Suppressor macrophage treated with lipopolysaccharide for 1 hour (primary cell): ENCODE data around the gene SNCB.

ENCODE experiments used
- DNase-seq, 3 donors: peaks; one replicate each; pipeline ENCODE4 v3.0.0-alpha.2; 2020 to 2022

SNCB gene

DNA sequence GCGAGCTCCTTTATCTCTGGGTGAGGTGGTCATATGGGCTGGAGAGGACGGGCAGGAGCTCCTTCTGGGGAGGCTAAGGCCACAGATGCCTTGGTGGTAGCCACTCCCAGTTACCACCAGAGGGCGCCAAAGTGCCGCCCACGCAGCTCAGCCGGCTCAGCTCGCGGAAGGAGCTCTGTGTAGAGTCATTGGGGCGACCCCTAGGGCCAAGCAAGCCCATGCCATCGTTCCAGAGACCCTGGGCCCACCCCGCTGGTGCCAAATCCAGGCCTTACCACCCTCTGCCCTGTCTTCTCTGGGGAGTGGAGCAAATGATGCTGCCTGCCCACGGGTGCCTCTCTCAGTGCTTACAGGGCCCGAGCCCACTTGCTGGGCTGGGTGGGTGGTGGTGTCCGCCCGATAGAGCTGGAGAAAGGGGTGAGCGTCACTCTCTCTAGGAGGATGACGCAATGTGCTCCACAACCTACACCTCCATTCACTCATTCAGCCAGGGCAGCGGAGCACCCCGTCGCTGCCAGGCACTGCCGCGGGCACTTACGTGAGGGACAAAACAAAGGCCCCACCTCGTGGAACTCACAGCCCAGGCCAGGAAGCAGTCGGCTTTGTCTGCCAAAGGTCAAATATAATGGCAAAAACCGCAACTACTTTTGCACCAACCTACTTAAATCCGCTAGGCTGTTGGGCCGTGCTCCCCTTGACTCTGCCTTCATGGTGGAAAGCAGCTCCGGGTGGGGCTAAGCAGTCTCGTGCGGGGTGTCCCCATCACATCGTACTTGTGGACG is 30.7 kb upstream of the SNCB start:
- peak; percentile 82 to 90 (median 90) for DNase-seq

DNA sequence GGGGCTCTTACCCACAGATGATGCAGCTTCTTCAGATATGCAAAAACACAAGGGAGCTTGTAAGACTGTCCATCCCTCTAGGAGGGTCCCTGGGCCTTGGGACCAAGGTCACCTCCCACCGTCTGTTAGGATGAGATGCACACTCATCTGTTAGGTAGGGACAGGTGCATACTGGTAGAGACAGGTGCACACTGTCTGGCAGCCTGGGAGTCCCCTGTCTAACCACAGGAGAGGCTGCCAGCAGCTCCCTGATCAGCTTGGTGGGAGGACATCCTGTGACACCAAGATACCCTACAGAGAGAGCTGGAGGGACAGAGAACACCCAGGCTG is 30.2 kb upstream of the SNCB start:
- no peak for DNase-seq

GRCh38 chr5:176659860-176660461 is 29.6 kb upstream of the SNCB start:
- no peak for DNase-seq

DNA sequence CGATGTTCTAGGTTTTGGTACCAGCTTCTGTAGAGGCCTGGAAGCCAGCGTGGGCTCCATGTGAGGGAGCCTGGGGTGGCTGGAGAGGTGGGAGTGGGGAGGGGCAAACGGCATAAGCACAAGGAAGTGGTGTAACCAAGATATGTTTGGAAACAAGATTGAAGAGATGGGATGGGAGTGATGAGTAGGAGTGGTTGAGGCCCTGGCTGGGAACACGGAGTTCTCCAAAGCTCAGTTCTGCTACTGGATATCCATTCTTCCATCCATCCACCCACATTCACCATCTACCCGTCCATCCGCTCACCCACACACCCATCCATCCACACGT is 29.1 kb upstream of the SNCB start:
- no peak for DNase-seq

GRCh38 chr5:176658817-176659511 is 28.6 kb upstream of the SNCB start:
- DNase-seq: peak; percentile 63 to 78 (median 66)

DNA sequence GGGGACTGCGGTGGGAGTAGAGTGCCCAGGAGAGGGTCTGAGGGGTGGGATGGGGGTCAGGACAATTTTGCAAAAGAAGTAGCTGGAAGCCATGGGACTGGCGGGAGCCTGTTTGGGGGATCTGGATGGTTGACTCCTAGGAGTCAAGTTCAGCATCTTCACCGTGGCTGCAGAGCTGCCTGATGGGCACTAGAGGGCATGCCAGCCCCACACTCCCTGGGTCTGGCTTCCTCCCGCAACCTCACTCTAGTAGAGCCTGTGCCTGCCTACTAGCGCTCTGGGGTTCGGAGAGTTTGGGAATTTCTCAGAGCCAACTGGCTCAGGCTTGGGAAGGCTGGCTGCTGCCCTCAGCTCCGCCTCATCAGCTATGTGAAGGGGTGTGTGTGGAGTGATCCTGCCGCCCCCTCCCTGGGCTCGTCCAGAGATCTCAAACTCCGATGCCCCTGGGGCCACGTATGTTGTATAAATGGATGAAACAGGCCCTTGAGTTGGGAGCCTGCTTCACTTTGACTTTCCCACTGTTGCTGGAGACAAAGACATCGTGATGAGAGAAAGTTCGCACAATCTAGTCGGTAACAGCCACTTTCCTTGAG is 27.8 kb upstream of the SNCB start:
- peak; percentile 75 to 85 (median 82) for DNase-seq

DNA sequence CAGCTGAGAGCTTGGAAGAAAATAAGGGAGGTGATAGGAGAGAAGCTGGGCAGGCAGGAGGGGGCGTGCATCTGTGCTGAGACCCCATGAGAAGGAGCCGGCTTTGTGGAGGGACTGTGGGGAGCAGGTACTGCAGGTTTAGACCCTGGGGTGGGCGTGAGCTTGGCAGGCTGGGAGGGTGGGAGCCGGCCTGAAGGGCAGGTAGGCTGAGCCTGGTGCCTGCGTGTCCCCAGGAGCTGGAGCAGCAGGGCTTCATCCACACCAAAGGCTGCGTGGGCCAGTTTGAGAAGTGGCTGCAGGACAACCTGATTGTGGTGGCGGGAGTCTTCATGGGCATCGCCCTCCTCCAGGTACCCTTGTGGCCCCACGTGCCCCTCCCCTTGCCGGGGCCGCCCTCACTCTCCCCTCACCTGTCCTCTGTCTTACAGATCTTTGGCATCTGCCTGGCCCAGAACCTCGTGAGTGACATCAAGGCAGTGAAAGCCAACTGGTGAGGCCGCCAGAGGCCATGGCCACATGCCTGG is 26.2 kb upstream of the SNCB start:
- DNase-seq: no peak

- no peak for DNase-seq
Measured at GRCh38 chr5:176654856-176655255, 24.5 kb upstream of the SNCB start.

DNA sequence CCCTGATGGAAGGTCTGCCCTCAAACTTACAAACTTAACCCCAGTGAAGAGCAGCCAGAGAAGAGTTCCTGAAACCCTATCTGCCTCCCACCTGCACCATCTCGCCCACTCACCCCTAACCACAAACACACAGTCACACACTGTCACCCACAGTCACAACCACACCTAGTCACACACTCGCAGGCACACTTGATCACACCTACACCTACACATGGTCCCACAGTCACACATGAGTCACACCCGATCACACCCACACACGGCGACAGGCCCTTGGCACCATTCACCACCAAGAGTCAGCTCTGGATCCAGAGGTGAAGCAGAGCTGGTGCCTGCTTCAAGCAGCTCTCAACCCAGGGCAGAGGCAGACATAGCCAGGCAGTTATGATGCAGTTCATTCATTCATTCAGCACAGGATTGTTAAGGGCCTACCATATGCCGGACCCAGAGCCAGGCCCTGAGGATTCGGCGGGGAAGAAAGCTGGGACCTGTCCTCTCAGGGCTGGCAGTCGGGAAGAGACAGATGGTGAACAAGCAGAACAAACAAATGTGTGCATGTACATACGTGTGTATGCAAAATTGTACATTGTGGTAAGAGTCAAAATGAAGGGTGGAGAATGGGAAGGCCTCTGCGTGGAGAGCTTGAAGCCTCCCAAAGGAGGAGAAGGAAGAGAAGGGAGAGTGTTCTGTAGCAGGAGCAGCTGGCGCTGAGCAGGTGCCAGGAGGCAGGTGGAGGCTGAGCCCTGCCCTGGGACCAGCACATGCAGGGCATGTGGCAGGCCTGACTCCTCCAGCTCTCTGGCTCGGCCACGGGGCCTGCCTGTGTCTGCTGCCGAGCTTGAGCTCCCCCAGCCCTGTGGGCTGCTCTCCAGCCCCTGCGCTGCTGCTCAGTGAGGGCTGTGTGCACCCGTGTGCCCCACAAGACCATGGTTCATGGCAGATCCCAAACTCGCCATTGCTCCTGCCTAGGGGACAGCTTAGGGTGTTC is 23.4 kb upstream of the SNCB start:
- peak; percentile 59 to 68 (median 60) for DNase-seq

GRCh38 chr5:176652136-176652535 is 21.8 kb upstream of the SNCB start:
- DNase-seq: no peak

DNA sequence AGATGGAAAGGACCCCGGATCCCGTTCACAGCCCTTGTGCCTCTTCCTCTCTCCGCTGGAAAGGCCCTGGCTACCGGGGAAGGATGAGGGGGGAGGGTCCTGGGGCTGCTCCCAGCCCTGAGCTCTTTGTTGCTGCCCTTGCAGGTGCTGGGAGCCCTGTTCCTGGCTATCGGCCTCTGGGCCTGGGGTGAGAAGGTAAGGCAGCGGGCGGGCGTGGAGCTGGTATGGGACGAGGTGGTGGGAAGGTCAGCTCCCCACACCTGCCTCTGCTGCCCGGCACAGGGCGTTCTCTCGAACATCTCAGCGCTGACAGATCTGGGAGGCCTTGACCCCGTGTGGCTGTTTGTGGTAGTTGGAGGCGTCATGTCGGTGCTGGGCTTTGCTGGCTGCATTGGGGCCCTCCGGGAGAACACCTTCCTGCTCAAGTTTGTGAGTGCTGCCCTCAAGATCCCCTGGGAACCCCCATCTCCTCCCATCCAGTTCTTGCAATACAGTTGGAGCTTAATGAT is 21.2 kb upstream of the SNCB start:
- DNase-seq: no peak

DNA sequence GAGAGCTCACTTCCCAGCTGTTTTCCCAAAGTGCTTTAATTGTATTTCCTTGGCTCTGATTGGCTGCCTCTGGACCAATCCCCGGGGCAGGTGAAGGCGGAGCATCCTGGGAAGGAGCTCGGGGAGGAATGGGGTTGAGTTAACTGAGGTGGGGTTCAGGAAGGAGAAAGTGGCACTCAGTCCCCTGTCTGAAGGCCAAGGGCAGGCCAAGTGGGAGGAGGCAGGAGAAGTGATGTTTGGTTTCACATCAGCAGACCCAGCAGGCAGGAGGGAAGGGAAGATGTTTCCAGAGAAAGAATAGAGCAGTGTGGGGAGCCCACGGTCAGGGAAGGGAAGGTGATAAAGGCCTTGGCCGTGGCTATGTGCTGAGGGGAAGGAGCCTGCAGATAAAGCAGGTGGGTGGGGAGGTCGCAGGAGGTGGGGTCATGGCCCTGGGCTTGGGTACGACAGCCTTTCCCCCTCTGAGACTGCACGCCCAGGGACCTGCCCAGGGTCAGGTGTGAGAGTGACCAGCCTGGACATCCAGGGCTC is 20.1 kb upstream of the SNCB start:
- DNase-seq: no peak

GRCh38 chr5:176648474-176649194 is 18.3 kb upstream of the SNCB start:
- DNase-seq: peak; percentile 40 to 53 (median 52)

- peak in 1 of 3 donors; percentile 10 for DNase-seq
Measured at GRCh38 chr5:176647843-176648473, 17.6 kb upstream of the SNCB start.

DNA sequence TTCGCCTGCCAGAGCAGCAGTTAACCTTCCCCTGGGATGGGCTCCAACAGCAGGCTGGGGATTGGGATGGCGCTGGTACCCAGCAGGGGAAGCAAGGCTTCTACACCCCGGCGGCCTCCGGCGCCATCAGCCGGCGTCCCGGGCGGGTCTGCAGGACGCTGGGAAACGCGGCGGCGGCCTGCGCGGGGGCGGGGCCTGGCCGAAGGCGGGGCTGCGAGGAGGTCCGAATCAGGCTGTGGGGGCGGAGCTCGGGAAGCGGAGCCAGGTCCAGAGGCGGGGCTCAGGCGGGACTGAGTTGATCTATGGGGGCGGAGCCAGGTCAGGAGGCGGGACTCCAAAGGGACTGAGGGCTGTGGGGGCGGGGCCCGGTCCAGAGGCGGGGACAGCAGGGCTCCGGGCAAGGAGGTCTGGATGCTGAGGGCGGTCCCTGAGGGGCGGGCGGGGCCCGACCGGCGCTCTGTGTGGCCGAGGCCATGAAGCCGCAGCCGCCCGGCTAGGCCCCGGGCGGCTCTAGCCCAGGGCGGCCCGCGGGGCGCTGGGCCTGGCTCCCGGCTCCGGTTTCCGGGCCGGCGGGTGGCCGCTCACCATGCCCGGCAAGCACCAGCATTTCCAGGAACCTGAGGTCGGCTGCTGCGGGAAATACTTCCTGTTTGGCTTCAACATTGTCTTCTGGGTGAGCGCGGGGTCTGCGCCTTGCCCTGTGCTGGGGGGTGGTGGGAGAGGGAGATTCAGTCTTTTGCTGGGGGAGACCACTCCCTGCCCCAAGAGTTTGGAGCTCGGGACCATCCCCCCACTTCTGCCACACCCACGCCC is 16.9 kb upstream of the SNCB start, which contains the start of gene TSPAN17:
TSS of gene TSPAN17 (plus strand) at position 455 of the 813 bp plus-strand sequence. CDS start at position 587, 132 bp downstream.
- peak; percentile 100 for DNase-seq

- no peak for DNase-seq
Measured at GRCh38 chr5:176646707-176647029, 16.3 kb upstream of the SNCB start.

DNA sequence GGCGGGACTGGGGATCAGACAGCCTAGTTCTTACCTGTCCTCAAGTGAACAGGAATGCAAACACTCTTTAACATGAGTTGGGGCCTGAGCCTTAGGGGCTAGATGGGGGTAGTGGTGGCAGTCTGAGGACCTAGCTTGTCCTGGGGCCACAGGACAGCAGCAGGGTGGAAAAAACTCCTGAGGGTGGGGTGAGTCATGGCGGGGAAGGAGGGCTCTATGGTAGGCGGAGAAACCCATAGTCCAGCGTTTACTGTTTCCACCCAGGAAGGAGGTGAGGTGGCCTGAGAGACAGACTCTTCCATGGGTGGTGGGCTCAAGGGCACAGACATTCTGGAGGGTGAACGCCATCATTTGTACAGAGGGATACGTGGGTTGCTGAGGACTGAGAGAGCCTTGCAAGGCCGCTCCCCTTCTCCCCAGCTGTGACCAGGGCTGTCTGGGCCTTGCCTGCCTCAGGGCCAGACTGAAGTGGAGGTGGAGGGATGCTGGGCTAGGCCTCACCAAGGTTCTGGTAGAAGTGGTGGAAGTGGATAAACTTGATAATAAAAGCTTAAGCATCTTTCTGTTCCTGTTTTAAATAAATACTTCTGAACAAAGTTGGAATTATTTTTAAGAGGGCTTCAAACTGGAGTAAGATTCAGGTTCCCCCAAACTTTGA is 15.8 kb upstream of the SNCB start:
- no peak for DNase-seq

GRCh38 chr5:176644878-176645670 is 14.7 kb upstream of the SNCB start:
- no peak for DNase-seq
